Thyroid gland (tissue), 4 donors: ENCODE results near the gene UNC5C.

ENCODE experiments used
- POLR2A ChIP-seq, 2 donors: fragments of 450-650 bp; IDR thresholded peaks; one replicate each; pipeline ENCODE4 v1.6.1; 2017; ENCODE audit warnings: antibody characterized with exemption in 2 of 2, mild to moderate bottlenecking in 2 of 2, moderate library complexity in 1 of 2
- TF ChIP-seq, protein P1 (sequence below), 6 experiments: fragments of 200-600 bp in 3 of 6; fragments of 450-650 bp in 3 of 6; sonication (generic) in 3 of 6; IDR thresholded peaks; one replicate each; pipeline ENCODE4 v1.5.1; 2016 to 2019; ENCODE audit warnings: antibody characterized with exemption in 6 of 6, mild to moderate bottlenecking in 2 of 6, inconsistent platforms in 1 of 6, moderate library complexity in 1 of 6

DNA sequence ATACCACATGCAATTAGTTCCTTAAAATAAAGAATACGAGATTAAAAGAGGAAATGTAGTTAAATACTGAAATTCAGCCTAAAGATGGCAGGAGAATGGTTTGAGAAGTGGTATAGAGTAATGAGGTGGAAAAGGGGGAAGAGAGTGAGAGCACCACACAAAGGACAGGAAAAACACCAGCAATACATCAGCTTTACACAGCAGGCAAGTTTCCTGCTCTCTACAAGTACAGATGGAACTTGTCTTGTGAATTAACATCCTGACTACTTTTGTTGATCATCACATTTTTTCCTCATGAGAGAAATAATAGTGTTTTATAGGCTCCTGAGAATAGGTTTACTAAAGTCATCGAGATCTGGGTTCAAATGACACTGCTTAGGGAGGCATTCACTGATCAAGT lies 2.9 kb upstream of the UNC5C start:
- TF ChIP-seq, protein P1, sequence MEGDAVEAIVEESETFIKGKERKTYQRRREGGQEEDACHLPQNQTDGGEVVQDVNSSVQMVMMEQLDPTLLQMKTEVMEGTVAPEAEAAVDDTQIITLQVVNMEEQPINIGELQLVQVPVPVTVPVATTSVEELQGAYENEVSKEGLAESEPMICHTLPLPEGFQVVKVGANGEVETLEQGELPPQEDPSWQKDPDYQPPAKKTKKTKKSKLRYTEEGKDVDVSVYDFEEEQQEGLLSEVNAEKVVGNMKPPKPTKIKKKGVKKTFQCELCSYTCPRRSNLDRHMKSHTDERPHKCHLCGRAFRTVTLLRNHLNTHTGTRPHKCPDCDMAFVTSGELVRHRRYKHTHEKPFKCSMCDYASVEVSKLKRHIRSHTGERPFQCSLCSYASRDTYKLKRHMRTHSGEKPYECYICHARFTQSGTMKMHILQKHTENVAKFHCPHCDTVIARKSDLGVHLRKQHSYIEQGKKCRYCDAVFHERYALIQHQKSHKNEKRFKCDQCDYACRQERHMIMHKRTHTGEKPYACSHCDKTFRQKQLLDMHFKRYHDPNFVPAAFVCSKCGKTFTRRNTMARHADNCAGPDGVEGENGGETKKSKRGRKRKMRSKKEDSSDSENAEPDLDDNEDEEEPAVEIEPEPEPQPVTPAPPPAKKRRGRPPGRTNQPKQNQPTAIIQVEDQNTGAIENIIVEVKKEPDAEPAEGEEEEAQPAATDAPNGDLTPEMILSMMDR (IDR thresholded peaks at IDR 0.05): no peak
- no peak for TF ChIP-seq POLR2A (IDR thresholded peaks at IDR 0.05)
